Calu3 (cell line): ENCODE measurements around the gene ZBTB20. TPM values are rescaled to one million over a fixed set of nuclear protein-coding genes. Genes with fewer than 3 reads are reported as not detected.

ENCODE experiments used
- BruUV-seq: library from RNA; stranded (reverse); fragments of 400-500 nt; replicated peaks from 2 replicates; lab custom pipeline; 2021; lab: Mats Ljungman, UMichigan
- CTCF ChIA-PET: fragments of 300-600 bp; sonication (Branson Sonifier 250); formaldehyde crosslinking; loops from one replicate; lab custom pipeline; 2022; ENCODE audit warnings: antibody characterized with exemption; lab: Charles Lee
- DNase-seq: peaks from one replicate; pipeline ENCODE4 v3.0.0; 2022
- H3K27ac Mint-ChIP-seq: one replicate; pipeline ENCODE4 v1.8.0; 2022; ENCODE audit warnings: mixed read lengths; ENCODE audit not compliant: unreplicated experiment
- H3K27me3 Mint-ChIP-seq: one replicate; pipeline ENCODE4 v1.8.0; 2022; ENCODE audit warnings: mixed read lengths; ENCODE audit not compliant: unreplicated experiment
- H3K36me3 Mint-ChIP-seq: one replicate; pipeline ENCODE4 v1.8.0; 2022; ENCODE audit warnings: mild to moderate bottlenecking, moderate library complexity, mixed read lengths; ENCODE audit not compliant: insufficient read depth, unreplicated experiment
- H3K4me1 Mint-ChIP-seq: one replicate; pipeline ENCODE4 v1.8.0; 2022; ENCODE audit warnings: mild to moderate bottlenecking, low read depth, mixed read lengths; ENCODE audit not compliant: unreplicated experiment
- H3K4me3 Mint-ChIP-seq: one replicate; pipeline ENCODE4 v1.8.0; 2022; ENCODE audit warnings: mild to moderate bottlenecking, low read depth, moderate library complexity, mixed read lengths; ENCODE audit not compliant: unreplicated experiment
- H3K9me3 Mint-ChIP-seq: one replicate; pipeline ENCODE4 v1.8.0; 2022; ENCODE audit warnings: low read depth, mixed read lengths; ENCODE audit not compliant: unreplicated experiment
- intact Hi-C: fragments of 100-400 bp; cut with micrococcal nuclease; formaldehyde crosslinking; loops from one replicate; pipeline ENCODE4 v1.10.0; 2022; ENCODE audit not compliant: unreplicated experiment
- total RNA-seq: library from RNA; stranded (reverse); gene quantifications from 2 replicates; pipeline ENCODE4 v1.2.3, GENCODE V29; 2022
- TF ChIP-seq, protein P1 (sequence below): fragments of 200-600 bp; IDR thresholded peaks from one replicate; pipeline ENCODE4 v1.8.0; 2022; ENCODE audit warnings: antibody characterized with exemption; ENCODE audit not compliant: unreplicated experiment

The ZBTB20 gene
- total RNA-seq, 1 experiment from 2014 or later, result 24.1 TPM

DNA sequence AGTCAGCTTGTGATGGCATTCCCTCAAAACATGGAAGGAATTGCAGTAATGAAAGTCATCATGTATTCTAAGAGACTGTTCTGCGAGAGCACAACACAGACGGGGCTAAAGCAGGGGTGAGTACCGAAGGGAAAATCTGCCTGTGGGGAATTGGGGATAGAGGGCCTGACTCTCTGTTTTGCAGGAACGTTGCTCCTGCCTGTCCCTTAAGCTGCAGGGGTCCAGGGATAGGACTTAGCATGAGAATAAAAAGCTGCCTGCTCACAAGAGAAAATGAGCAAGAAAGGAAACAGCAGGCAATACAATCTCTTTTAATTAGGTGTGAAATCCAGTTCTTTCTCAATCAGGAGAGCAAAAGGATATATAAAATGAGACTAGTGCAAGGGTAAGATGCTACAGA, 791.0 kb downstream of the ZBTB20 start:
- no peak for DNase-seq
- Mint-ChIP-seq H3K27me3 (no peaks in the 10 kb centered on the region), H3K27ac (no peak overlapping the region), H3K9me3 (no peaks in the 10 kb centered on the region), H3K4me3 (no peak overlapping the region), H3K36me3 (no peaks in the 10 kb centered on the region), H3K4me1 (peaks cover 13% of the 10 kb centered on the region)
- intact Hi-C loops, result no loop called here
- TF ChIP-seq, protein P1, sequence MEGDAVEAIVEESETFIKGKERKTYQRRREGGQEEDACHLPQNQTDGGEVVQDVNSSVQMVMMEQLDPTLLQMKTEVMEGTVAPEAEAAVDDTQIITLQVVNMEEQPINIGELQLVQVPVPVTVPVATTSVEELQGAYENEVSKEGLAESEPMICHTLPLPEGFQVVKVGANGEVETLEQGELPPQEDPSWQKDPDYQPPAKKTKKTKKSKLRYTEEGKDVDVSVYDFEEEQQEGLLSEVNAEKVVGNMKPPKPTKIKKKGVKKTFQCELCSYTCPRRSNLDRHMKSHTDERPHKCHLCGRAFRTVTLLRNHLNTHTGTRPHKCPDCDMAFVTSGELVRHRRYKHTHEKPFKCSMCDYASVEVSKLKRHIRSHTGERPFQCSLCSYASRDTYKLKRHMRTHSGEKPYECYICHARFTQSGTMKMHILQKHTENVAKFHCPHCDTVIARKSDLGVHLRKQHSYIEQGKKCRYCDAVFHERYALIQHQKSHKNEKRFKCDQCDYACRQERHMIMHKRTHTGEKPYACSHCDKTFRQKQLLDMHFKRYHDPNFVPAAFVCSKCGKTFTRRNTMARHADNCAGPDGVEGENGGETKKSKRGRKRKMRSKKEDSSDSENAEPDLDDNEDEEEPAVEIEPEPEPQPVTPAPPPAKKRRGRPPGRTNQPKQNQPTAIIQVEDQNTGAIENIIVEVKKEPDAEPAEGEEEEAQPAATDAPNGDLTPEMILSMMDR, result no peak
- no TSS peak for BruUV-seq
- CTCF ChIA-PET, result no interaction called here

DNA sequence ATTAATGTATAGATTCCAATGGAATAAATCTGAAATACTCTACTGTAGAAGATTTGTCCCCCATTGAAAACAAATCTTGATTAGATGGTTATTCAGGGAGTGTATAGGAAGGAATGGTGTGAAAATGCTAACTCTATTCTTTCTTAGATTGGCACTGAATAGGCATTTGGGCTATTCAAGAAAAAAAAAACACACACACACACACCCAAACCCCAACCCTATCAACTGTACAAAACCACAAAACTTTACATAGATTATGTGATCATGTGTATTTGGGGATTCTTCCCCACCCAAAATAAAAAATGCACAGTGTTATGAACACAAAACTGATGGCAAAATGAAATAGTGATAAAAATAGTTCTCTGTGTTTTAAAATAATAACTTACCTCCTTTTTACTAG, 791.4 kb downstream of the ZBTB20 start:
- Mint-ChIP-seq H3K9me3 (no peaks in the 10 kb centered on the region), H3K27ac (no peak overlapping the region), H3K4me3 (no peak overlapping the region), H3K27me3 (no peaks in the 10 kb centered on the region), H3K36me3 (no peaks in the 10 kb centered on the region), H3K4me1 (peaks cover 13% of the 10 kb centered on the region)
- TF ChIP-seq, protein P1, result no peak
- BruUV-seq, result no TSS peak
- no peak for DNase-seq
- intact Hi-C loops, result no loop called here
- CTCF ChIA-PET, result no interaction called here

DNA sequence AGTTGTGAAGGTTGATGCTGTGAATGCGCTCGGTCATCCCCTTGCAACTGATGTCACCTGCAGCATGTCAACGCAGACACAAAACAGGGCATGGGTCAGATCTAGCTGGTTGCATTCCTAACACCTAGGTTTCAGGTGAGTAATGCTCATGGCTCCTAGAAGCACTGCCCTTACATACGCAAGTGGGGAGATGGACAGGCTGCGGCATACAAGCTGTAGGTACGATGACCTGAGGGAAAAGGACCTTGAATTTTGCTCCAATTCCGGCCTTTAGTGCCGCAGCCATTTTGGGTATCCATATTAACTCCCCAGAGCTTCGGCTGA, 795.3 kb downstream of the ZBTB20 start:
- no peak overlapping the region for H3K4me3 Mint-ChIP-seq
- H3K27me3 Mint-ChIP-seq, result no peaks in the 10 kb centered on the region
- no peak for DNase-seq
- CTCF ChIA-PET, result no interaction called here
- BruUV-seq, result no TSS peak
- H3K27ac Mint-ChIP-seq, result no peak overlapping the region
- TF ChIP-seq, protein P1, result no peak
- H3K9me3 Mint-ChIP-seq, result no peaks in the 10 kb centered on the region
- intact Hi-C loops, result no loop called here
- H3K36me3 Mint-ChIP-seq, result no peaks in the 10 kb centered on the region
- peaks cover 13% of the 10 kb centered on the region for H3K4me1 Mint-ChIP-seq

DNA sequence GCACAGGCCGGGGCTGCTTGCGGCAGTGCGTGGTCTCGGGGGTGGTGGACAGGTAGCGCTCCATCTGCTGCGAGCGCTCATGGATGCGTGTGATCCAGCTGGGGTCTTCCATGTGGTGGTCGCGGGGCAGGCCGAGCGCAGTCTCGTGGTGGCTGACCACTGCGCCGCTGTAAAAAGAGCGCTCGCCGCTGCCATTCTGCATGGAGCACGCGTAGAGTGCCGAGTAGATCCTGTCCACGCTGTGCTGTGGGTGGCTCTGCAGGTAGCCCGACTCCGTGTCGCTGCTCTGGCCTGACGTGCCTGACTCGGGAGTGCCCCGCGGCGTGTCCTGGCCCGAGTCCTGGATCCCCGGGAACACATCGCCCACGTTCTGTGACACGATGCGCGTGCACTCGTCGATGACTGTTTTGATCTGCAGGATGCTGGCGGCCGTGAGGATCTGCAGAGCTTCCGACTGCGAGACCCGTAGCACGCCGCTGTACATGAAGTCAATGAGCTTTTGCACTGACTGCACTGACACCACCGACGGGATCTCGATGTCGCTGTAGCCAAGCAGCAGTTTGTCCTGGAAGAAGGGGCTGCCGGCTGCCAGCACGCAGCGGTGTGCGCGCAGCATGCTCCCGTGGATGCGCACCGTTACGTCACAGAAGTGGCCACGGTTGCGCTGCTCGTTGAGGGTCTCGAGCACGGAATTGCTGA, 795.8 kb downstream of the ZBTB20 start:
- H3K36me3 Mint-ChIP-seq, result no peaks in the 10 kb centered on the region
- CTCF ChIA-PET, result no interaction called here
- no peak overlapping the region for H3K27ac Mint-ChIP-seq
- H3K27me3 Mint-ChIP-seq, result no peaks in the 10 kb centered on the region
- H3K4me3 Mint-ChIP-seq, result no peak overlapping the region
- no TSS peak for BruUV-seq
- TF ChIP-seq, protein P1, result no peak
- intact Hi-C loops, result no loop called here
- H3K4me1 Mint-ChIP-seq, result peaks cover 13% of the 10 kb centered on the region
- DNase-seq, result no peak
- no peaks in the 10 kb centered on the region for H3K9me3 Mint-ChIP-seq
